Esophagus squamous epithelium (tissue), 4 donors: ENCODE data around the gene ACSF3.

Experiments
- CTCF ChIP-seq, 6 experiments: fragments of 450-650 bp in 4 of 6; fragments of 200-600 bp in 2 of 6; sonication (generic) in 2 of 6; IDR thresholded peaks; one replicate each; pipeline ENCODE4 v1.5.1; 2016 to 2019; ENCODE audit warnings: antibody characterized with exemption in 6 of 6, mild to moderate bottlenecking in 4 of 6, moderate library complexity in 4 of 6
- POLR2A ChIP-seq, 4 donors: fragments of 450-650 bp; IDR thresholded peaks; one replicate each; pipeline ENCODE4 v1.6.1; 2017; ENCODE audit warnings: antibody characterized with exemption in 4 of 4, mild to moderate bottlenecking in 4 of 4, moderate library complexity in 3 of 4

- TF ChIP-seq CTCF (IDR thresholded peaks at IDR 0.05) (no peak), POLR2A (IDR thresholded peaks at IDR 0.05) (no peak)
Observed at GRCh38 chr16:89145406-89146161, 51.9 kb downstream of the ACSF3 start.
